Stromal cell of bone marrow (primary cell): ENCODE results near the gene AUH.

ENCODE experiments used
- DNase-seq: peaks from one replicate; pipeline ENCODE4 v3.0.0-alpha.2; 2012; ENCODE audit warnings: low read depth

The AUH gene

GRCh38 chr9:91188719-91189590 is 172.8 kb downstream of the AUH start:
- DNase-seq = no peak

- DNase-seq = peak; percentile 90
Observed at GRCh38 chr9:91187965-91188344, 173.8 kb downstream of the AUH start.

GRCh38 chr9:91187311-91187964 is 174.3 kb downstream of the AUH start:
- DNase-seq = no peak

- DNase-seq = no peak
Observed at GRCh38 chr9:91186632-91187108, 175.0 kb downstream of the AUH start.

GRCh38 chr9:91185193-91185886 is 176.4 kb downstream of the AUH start:
- DNase-seq = no peak

- no peak for DNase-seq
Observed at GRCh38 chr9:91182429-91183225, 179.1 kb downstream of the AUH start.

- DNase-seq = no peak
Observed at GRCh38 chr9:91181541-91181940, 180.2 kb downstream of the AUH start.

- no peak for DNase-seq
Observed at GRCh38 chr9:91180930-91181268, 180.8 kb downstream of the AUH start.

- DNase-seq = no peak
Observed at GRCh38 chr9:91180240-91180929, 181.3 kb downstream of the AUH start.

GRCh38 chr9:91179237-91180138 is 182.2 kb downstream of the AUH start:
- DNase-seq = no peak

- no peak for DNase-seq
Observed at GRCh38 chr9:91178281-91179236, 183.2 kb downstream of the AUH start.

- DNase-seq = no peak
Observed at GRCh38 chr9:91177661-91178280, 183.9 kb downstream of the AUH start.

GRCh38 chr9:91177081-91177480 is 184.6 kb downstream of the AUH start:
- no peak for DNase-seq

- no peak for DNase-seq
Observed at GRCh38 chr9:91176426-91176825, 185.3 kb downstream of the AUH start.

- DNase-seq = no peak
Observed at GRCh38 chr9:91174772-91175171, 186.9 kb downstream of the AUH start.

GRCh38 chr9:91172329-91172728 is 189.4 kb downstream of the AUH start:
- DNase-seq = no peak

- DNase-seq = no peak
Observed at GRCh38 chr9:91170951-91171350, 190.8 kb downstream of the AUH start.

- no peak for DNase-seq
Observed at GRCh38 chr9:91166796-91167366, 194.8 kb downstream of the AUH start.
